ENCODE measurements around the gene ARFGAP1.
"Not testable (repeated sequence)": the region's sequence is repeated elsewhere in the genome, so short reads cannot be mapped to it uniquely, and the experiment has no call there.

ARFGAP1 gene

GRCh38 chr20:63290677-63291472, 18.3 kb downstream of the ARFGAP1 start:
- DNase-seq (ENCODE audit: low read depth in 2 of 2), result no peak

- no peak for DNase-seq (ENCODE audit: low read depth in 2 of 2)
Measured at GRCh38 chr20:63291811-63292210, 19.2 kb downstream of the ARFGAP1 start.

GRCh38 chr20:63292292-63292701, 19.7 kb downstream of the ARFGAP1 start:
- DNase-seq (ENCODE audit: low read depth in 2 of 2), result no peak

- DNase-seq (ENCODE audit: low read depth in 2 of 2), result no peak
Measured at GRCh38 chr20:63292904-63293303, 20.3 kb downstream of the ARFGAP1 start, which contains the start of gene COL20A1. Gene COL20A1, plus strand, starts transcription at chr20:63293186. Its CDS starts 1,922 bp downstream, at chr20:63295108.

GRCh38 chr20:63293456-63293855, 20.8 kb downstream of the ARFGAP1 start:
- DNase-seq (ENCODE audit: low read depth in 2 of 2), result no peak

GRCh38 chr20:63293871-63294535, 21.4 kb downstream of the ARFGAP1 start:
- no peak for DNase-seq (ENCODE audit: low read depth in 2 of 2)

- DNase-seq (ENCODE audit: low read depth in 2 of 2), result no peak
Measured at GRCh38 chr20:63294536-63294900, 21.9 kb downstream of the ARFGAP1 start.

- DNase-seq (ENCODE audit: low read depth in 2 of 2), result no peak
Measured at GRCh38 chr20:63295018-63295417, 22.4 kb downstream of the ARFGAP1 start.

- DNase-seq (ENCODE audit: low read depth in 2 of 2), result no peak
Measured at GRCh38 chr20:63295422-63295821, 22.8 kb downstream of the ARFGAP1 start.

- DNase-seq (ENCODE audit: low read depth in 2 of 2), result no peak
Measured at GRCh38 chr20:63295846-63296245, 23.2 kb downstream of the ARFGAP1 start.

- DNase-seq (ENCODE audit: low read depth in 2 of 2), result no peak
Measured at GRCh38 chr20:63296531-63297299, 24.1 kb downstream of the ARFGAP1 start.

- no peak for DNase-seq (ENCODE audit: low read depth in 2 of 2)
Measured at GRCh38 chr20:63297371-63297781, 24.8 kb downstream of the ARFGAP1 start.

GRCh38 chr20:63297796-63298572, 25.4 kb downstream of the ARFGAP1 start:
- DNase-seq (ENCODE audit: low read depth in 2 of 2), result no peak

- no peak for DNase-seq (ENCODE audit: low read depth in 2 of 2)
Measured at GRCh38 chr20:63298731-63299312, 26.2 kb downstream of the ARFGAP1 start.

GRCh38 chr20:63301671-63302070, 29.1 kb downstream of the ARFGAP1 start:
- no peak for DNase-seq (ENCODE audit: low read depth in 2 of 2)

- no peak for DNase-seq (ENCODE audit: low read depth in 2 of 2)
Measured at GRCh38 chr20:63303095-63303666, 30.6 kb downstream of the ARFGAP1 start.

GRCh38 chr20:63305393-63305792, 32.8 kb downstream of the ARFGAP1 start:
- DNase-seq (ENCODE audit: low read depth in 2 of 2), result no peak

GRCh38 chr20:63305933-63306672, 33.5 kb downstream of the ARFGAP1 start:
- DNase-seq (ENCODE audit: low read depth in 2 of 2), result not testable (repeated sequence)

GRCh38 chr20:63306673-63307537, 34.3 kb downstream of the ARFGAP1 start:
- DNase-seq (ENCODE audit: low read depth in 2 of 2), result no peak
